ENCODE measurements around the gene MINK1. TPM values are rescaled to one million over a fixed set of nuclear protein-coding genes. Genes with fewer than 3 reads are reported as not detected.

MINK1 gene
- total RNA-seq, 2 experiments from 2014 or later: 40.6 to 62.5 TPM

- intact Hi-C loops (cut with micrococcal nuclease; ENCODE audit: unreplicated experiment): no loop called here
- TF ChIP-seq EZH2phosphoT487 (IDR thresholded peaks at IDR 0.05; ENCODE audit: borderline replicate concordance, low read depth, low read length) (no peak), CTCF (conservative IDR thresholded peaks at IDR 0.05; ENCODE audit: low read length) (no peak)
These were observed 47.0 kb upstream of the MINK1 start, which contains the start of gene VMO1 for GRCh38 chr17:4786106-4786511. VMO1 (minus strand) TSS chr17:4786364; CDS start chr17:4786352, 12 bp downstream.

GRCh38 chr17:4786516-4786915 is 46.6 kb upstream of the MINK1 start:
- Histone ChIP-seq H2AFZ (ENCODE audit: low read length) (no peak overlapping the region), H3K9me3 (ENCODE audit: low read length) (no peaks in the 10 kb centered on the region), H3K79me2 (ENCODE audit: insufficient read depth, low read depth, low read length) (no peaks in the 10 kb centered on the region), H3K9me2 (ENCODE audit: insufficient read depth, low read length) (no peaks in the 10 kb centered on the region), H3K27ac (ENCODE audit: low read depth, low read length, poor library complexity, severe bottlenecking) (no peak overlapping the region), H3K4me3 (ENCODE audit: low read depth, low read length, poor library complexity, severe bottlenecking) (no peak overlapping the region), H3K4me1 (ENCODE audit: insufficient read depth, low read length, poor library complexity, severe bottlenecking) (peaks cover 13% of the 10 kb centered on the region), H3K36me3 (ENCODE audit: insufficient read depth, low read length) (no peaks in the 10 kb centered on the region), H3K4me2 (ENCODE audit: low read length) (no peak overlapping the region), H4K20me1 (ENCODE audit: insufficient read depth, low read length) (no peaks in the 10 kb centered on the region)
- ChIA-PET CTCF (ENCODE audit: unreplicated experiment) (no interaction called here), POLR2A (no interaction called here)
- BruUV-seq (replicated peaks): no TSS peak
- TF ChIP-seq CTCF (conservative IDR thresholded peaks at IDR 0.05; ENCODE audit: low read length) (no peak), EZH2phosphoT487 (IDR thresholded peaks at IDR 0.05; ENCODE audit: borderline replicate concordance, low read depth, low read length) (no peak)
- no peak for DNase-seq (ENCODE audit: low spot score)
- intact Hi-C loops (cut with micrococcal nuclease; ENCODE audit: unreplicated experiment): no loop called here

More at GRCh38 chr17:4786106-4786511, 47.0 kb upstream of the MINK1 start, which contains the start of gene VMO1:
- no peaks in the 10 kb centered on the region for H3K79me2 ChIP-seq (ENCODE audit: insufficient read depth, low read depth, low read length)
- H3K27ac ChIP-seq (ENCODE audit: low read depth, low read length, poor library complexity, severe bottlenecking): no peak within 1 kb of the TSS
- peaks cover 13% of the 10 kb centered on the region for H3K4me1 ChIP-seq (ENCODE audit: insufficient read depth, low read length, poor library complexity, severe bottlenecking)
- no peak within 1 kb of the TSS for H3K4me3 ChIP-seq (ENCODE audit: low read depth, low read length, poor library complexity, severe bottlenecking)
- POLR2A ChIA-PET: no interaction called here
- no peaks in the 10 kb centered on the region for H3K9me2 ChIP-seq (ENCODE audit: insufficient read depth, low read length)
- H2AFZ ChIP-seq (ENCODE audit: low read length): no peak within 1 kb of the TSS
- no peaks in the 10 kb centered on the region for H3K36me3 ChIP-seq (ENCODE audit: insufficient read depth, low read length)
- no TSS peak for BruUV-seq (replicated peaks)
- no peak within 1 kb of the TSS for H3K4me2 ChIP-seq (ENCODE audit: low read length)
- no peak for DNase-seq (ENCODE audit: low spot score)
- no peaks in the 10 kb centered on the region for H3K9me3 ChIP-seq (ENCODE audit: low read length)
- CTCF ChIA-PET (ENCODE audit: unreplicated experiment): no interaction called here
- no peaks in the 10 kb centered on the region for H4K20me1 ChIP-seq (ENCODE audit: insufficient read depth, low read length)

GRCh38 chr17:4788159-4788806 is 44.9 kb upstream of the MINK1 start:
- H3K27ac ChIP-seq (ENCODE audit: low read depth, low read length, poor library complexity, severe bottlenecking): no peak overlapping the region
- ChIA-PET POLR2A (no interaction called here), CTCF (ENCODE audit: unreplicated experiment) (no interaction called here)
- TF ChIP-seq EZH2phosphoT487 (IDR thresholded peaks at IDR 0.05; ENCODE audit: borderline replicate concordance, low read depth, low read length): no peak
- no peak for TF ChIP-seq CTCF (conservative IDR thresholded peaks at IDR 0.05; ENCODE audit: low read length)
- no peaks in the 10 kb centered on the region for H3K9me3 ChIP-seq (ENCODE audit: low read length)
- no peaks in the 10 kb centered on the region for H4K20me1 ChIP-seq (ENCODE audit: insufficient read depth, low read length)
- H3K79me2 ChIP-seq (ENCODE audit: insufficient read depth, low read depth, low read length): no peaks in the 10 kb centered on the region
- intact Hi-C loops (cut with micrococcal nuclease; ENCODE audit: unreplicated experiment): no loop called here
- no peak overlapping the region for H2AFZ ChIP-seq (ENCODE audit: low read length)
- no peak for DNase-seq (ENCODE audit: low spot score)
- no peak overlapping the region for H3K4me3 ChIP-seq (ENCODE audit: low read depth, low read length, poor library complexity, severe bottlenecking)
- no peaks in the 10 kb centered on the region for H3K36me3 ChIP-seq (ENCODE audit: insufficient read depth, low read length)
- no TSS peak for BruUV-seq (replicated peaks)
- H3K9me2 ChIP-seq (ENCODE audit: insufficient read depth, low read length): no peaks in the 10 kb centered on the region
- no peak overlapping the region for H3K4me2 ChIP-seq (ENCODE audit: low read length)
- peaks cover 13% of the 10 kb centered on the region for H3K4me1 ChIP-seq (ENCODE audit: insufficient read depth, low read length, poor library complexity, severe bottlenecking)
